GM12872 (cell line): ENCODE results near the gene TIAM1.

Source experiments
- CTCF ChIP-seq: IDR thresholded peaks from 3 replicates; pipeline ENCODE4 v1.5.1; 2011; ENCODE audit warnings: low read depth, mild to moderate bottlenecking, low read length, moderate library complexity; ENCODE audit not compliant: insufficient read depth

TIAM1 gene

GRCh38 chr21:31364253-31364945 lies 20.3 kb upstream of the TIAM1 start:
- TF ChIP-seq CTCF, result no peak

- no peak for TF ChIP-seq CTCF
These were observed 19.7 kb upstream of the TIAM1 start for GRCh38 chr21:31363720-31364119.

GRCh38 chr21:31360717-31361116 lies 16.7 kb upstream of the TIAM1 start:
- TF ChIP-seq CTCF, result no peak

GRCh38 chr21:31358158-31358557 lies 14.1 kb upstream of the TIAM1 start:
- TF ChIP-seq CTCF, result no peak

- TF ChIP-seq CTCF, result no peak
These were observed 12.4 kb upstream of the TIAM1 start for GRCh38 chr21:31356440-31356839.

- no peak for TF ChIP-seq CTCF
These were observed 10.8 kb upstream of the TIAM1 start for GRCh38 chr21:31354604-31355443.

- TF ChIP-seq CTCF, result no peak
These were observed 10.1 kb upstream of the TIAM1 start for GRCh38 chr21:31354122-31354521.
